ENCODE results near the gene SIK1. TPM values are rescaled to one million over a fixed set of nuclear protein-coding genes. Genes with fewer than 3 reads are reported as not detected.

The SIK1 gene
- total and polyA plus RNA-seq, 2 experiments from 2014 or later, result 7.7 to 29.3 TPM

DNA sequence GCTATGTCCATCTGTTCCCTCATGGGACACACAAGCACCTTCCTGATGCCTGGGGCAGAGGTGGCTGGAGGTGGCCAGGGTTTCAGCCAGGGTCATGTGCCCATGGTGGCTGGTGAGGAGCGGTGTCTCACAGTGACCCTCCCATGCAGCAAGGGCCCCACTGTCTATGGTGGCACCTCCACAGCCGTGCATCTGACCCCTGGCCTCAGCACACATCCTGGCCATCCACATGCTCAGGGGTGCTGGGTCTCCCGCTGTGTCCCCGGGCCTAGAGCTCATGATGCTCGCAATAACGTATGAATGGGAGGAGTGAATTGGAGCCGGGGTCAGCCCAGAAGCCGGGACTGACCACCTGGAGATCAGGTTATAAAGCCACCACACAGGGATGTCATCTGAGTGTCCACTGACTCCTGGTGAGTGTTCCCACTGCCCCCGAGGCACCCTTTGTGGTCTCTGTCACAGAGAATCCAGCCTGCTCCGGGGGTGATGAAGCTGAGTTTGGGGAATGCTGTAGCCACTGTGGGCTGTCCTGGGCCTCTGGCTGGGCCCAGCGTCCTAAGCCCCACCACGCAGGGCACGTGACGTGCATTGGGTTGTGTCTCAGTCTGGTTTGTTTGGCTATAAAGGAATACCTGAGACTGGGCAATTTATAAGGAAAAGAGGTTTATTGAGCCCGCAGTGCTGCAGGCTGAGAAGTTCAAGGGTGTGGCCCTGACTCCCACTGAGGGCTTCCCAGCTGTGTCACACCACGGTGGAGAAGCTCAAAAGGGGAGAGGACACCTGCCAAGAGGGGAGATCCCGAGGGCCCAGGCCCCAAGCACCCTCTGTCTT, 51.7 kb downstream of the SIK1 start:
- Histone ChIP-seq H3K4me1 (ENCODE audit: insufficient read depth) (no peaks in the 10 kb centered on the region), H4K20me1 (ENCODE audit: insufficient read depth, poor library complexity, severe bottlenecking) (no peaks in the 10 kb centered on the region), H3K9me3 (ENCODE audit: low read depth) (no peaks in the 10 kb centered on the region), H2AFZ (no peak overlapping the region), H3K4me2 (no peak overlapping the region), H3K36me3 (replicated peaks; ENCODE audit: insufficient read depth, low read depth) (no peaks in the 10 kb centered on the region), H3K9me2 (replicated peaks; ENCODE audit: insufficient read depth) (no peaks in the 10 kb centered on the region), H3K27ac (no peak overlapping the region), H3K4me3 (no peak overlapping the region), H3K79me2 (no peaks in the 10 kb centered on the region), H3K27me3 (no peaks in the 10 kb centered on the region)
- WGBS (ENCODE audit: low lambda C conversion rate, missing lambda C conversion rate), result 88% methylated on average over 17 of the region's 17 CpGs
- TF ChIP-seq EZH2phosphoT487 (IDR thresholded peaks at IDR 0.05; ENCODE audit: low read depth, severe bottlenecking, unreplicated experiment), result no peak
- no peak for TF ChIP-seq CTCF (IDR thresholded peaks at IDR 0.05; ENCODE audit: poor library complexity)
- TF ChIP-seq EZH2 (IDR thresholded peaks at IDR 0.05; ENCODE audit: borderline replicate concordance), result no peak
- no peak for DNase-seq (ENCODE audit: low spot score)

- Histone ChIP-seq H3K27me3 (no peaks in the 10 kb centered on the region), H3K9me3 (ENCODE audit: low read depth) (no peaks in the 10 kb centered on the region), H2AFZ (no peak overlapping the region), H4K20me1 (ENCODE audit: insufficient read depth, poor library complexity, severe bottlenecking) (no peaks in the 10 kb centered on the region), H3K9me2 (replicated peaks; ENCODE audit: insufficient read depth) (no peaks in the 10 kb centered on the region), H3K4me1 (ENCODE audit: insufficient read depth) (no peaks in the 10 kb centered on the region), H3K79me2 (no peaks in the 10 kb centered on the region), H3K4me3 (no peak overlapping the region), H3K27ac (no peak overlapping the region), H3K4me2 (no peak overlapping the region), H3K36me3 (replicated peaks; ENCODE audit: insufficient read depth, low read depth) (no peaks in the 10 kb centered on the region)
- TF ChIP-seq EZH2 (IDR thresholded peaks at IDR 0.05; ENCODE audit: borderline replicate concordance) (no peak), CTCF (IDR thresholded peaks at IDR 0.05; ENCODE audit: poor library complexity) (no peak), EZH2phosphoT487 (IDR thresholded peaks at IDR 0.05; ENCODE audit: low read depth, severe bottlenecking, unreplicated experiment) (no peak)
- DNase-seq (ENCODE audit: low spot score), result no peak
- 92% methylated on average over 15 of the region's 16 CpGs for WGBS (ENCODE audit: low lambda C conversion rate, missing lambda C conversion rate)
These were observed 52.6 kb downstream of the SIK1 start for GRCh38 chr21:43374228-43374885.

GRCh38 chr21:43373362-43374227, 53.3 kb downstream of the SIK1 start:
- H3K27me3 ChIP-seq, result no peaks in the 10 kb centered on the region
- WGBS (ENCODE audit: low lambda C conversion rate, missing lambda C conversion rate), result 88% methylated on average over 21 of the region's 21 CpGs
- no peak overlapping the region for H3K4me2 ChIP-seq
- no peak overlapping the region for H3K27ac ChIP-seq
- H2AFZ ChIP-seq, result no peak overlapping the region
- H4K20me1 ChIP-seq (ENCODE audit: insufficient read depth, poor library complexity, severe bottlenecking), result no peaks in the 10 kb centered on the region
- no peak for DNase-seq (ENCODE audit: low spot score)
- TF ChIP-seq EZH2 (IDR thresholded peaks at IDR 0.05; ENCODE audit: borderline replicate concordance) (no peak), EZH2phosphoT487 (IDR thresholded peaks at IDR 0.05; ENCODE audit: low read depth, severe bottlenecking, unreplicated experiment) (no peak), CTCF (IDR thresholded peaks at IDR 0.05; ENCODE audit: poor library complexity) (no peak)
- no peaks in the 10 kb centered on the region for H3K4me1 ChIP-seq (ENCODE audit: insufficient read depth)
- H3K4me3 ChIP-seq, result no peak overlapping the region
- no peaks in the 10 kb centered on the region for H3K9me2 ChIP-seq (replicated peaks; ENCODE audit: insufficient read depth)
- H3K36me3 ChIP-seq (replicated peaks; ENCODE audit: insufficient read depth, low read depth), result no peaks in the 10 kb centered on the region
- H3K9me3 ChIP-seq (ENCODE audit: low read depth), result no peaks in the 10 kb centered on the region
- H3K79me2 ChIP-seq, result no peaks in the 10 kb centered on the region
